GM12878 (cell line): ENCODE data around the gene MARVELD1. TPM values are rescaled to one million over a fixed set of nuclear protein-coding genes. Genes with fewer than 3 reads are reported as not detected.

Source experiments
- ATAC-seq: fragments of 200-7000 bp; cut with Tn5 transposase; 3 replicates; pipeline ENCODE4 v1.9.1; 2020; ENCODE audit warnings: mild to moderate bottlenecking, moderate library complexity
- BruUV-seq: library from RNA; stranded (reverse); fragments of 400-500 nt; replicated peaks from 2 replicates; lab custom pipeline; 2021; lab: Mats Ljungman, UMichigan
- CTCF ChIA-PET: fragments of 300-600 bp; sonication (Branson Sonifier 250); formaldehyde crosslinking; extraction: SDS; loops from one replicate; lab custom pipeline; 2021; ENCODE audit warnings: inconsistent platforms; lab: Yijun Ruan, JAX
- POLR2A ChIA-PET: fragments of 350-600 bp; formaldehyde crosslinking; extraction: SDS; loops from one replicate; lab custom pipeline; 2021; ENCODE audit warnings: inconsistent platforms; lab: Charles Lee
- RAD21 ChIA-PET: fragments of 300-600 bp; sonication (Branson Sonifier 250); formaldehyde crosslinking; loops from one replicate; lab custom pipeline; 2023; ENCODE audit warnings: antibody characterized with exemption; ENCODE audit not compliant: unreplicated experiment; lab: Charles Lee
- SMC1A ChIA-PET: fragments of 300-600 bp; sonication (Branson Sonifier 250); formaldehyde crosslinking; loops from one replicate; lab custom pipeline; 2023; ENCODE audit not compliant: unreplicated experiment, uncharacterized antibody; lab: Charles Lee
- DNase-seq: peaks from one replicate; pipeline ENCODE4 v3.0.0-alpha.2; 2011; ENCODE audit warnings: low read depth, low spot score
- FAIRE-seq: peaks from 3 replicates; lab custom pipeline; 2011; peaks lifted over from hg19 to GRCh38; lab: Jason Lieb, UNC
- H2AFZ ChIP-seq: 2 replicates; pipeline ENCODE4 v1.6.0; 2011; ENCODE audit warnings: low read depth, low read length, control low read depth; ENCODE audit not compliant: control insufficient read depth
- H3K27ac ChIP-seq: 2 replicates; pipeline ENCODE4 v1.5.1; 2011; ENCODE audit warnings: control low read depth; ENCODE audit not compliant: control insufficient read depth, insufficient read depth
- H3K27me3 ChIP-seq, 2 experiments: replicated peaks in 1 of 2; 2 replicates each; pipeline versions ENCODE4 v1.6.0 to v1.6.1; 2011; ENCODE audit warnings: low read length in 1 of 2; ENCODE audit not compliant: control insufficient read depth in 2 of 2, insufficient read depth in 2 of 2
- H3K36me3 ChIP-seq, 2 experiments: 2 replicates each; pipeline ENCODE4 v1.5.1; 2011; ENCODE audit warnings: low read length in 1 of 2; ENCODE audit not compliant: control insufficient read depth in 2 of 2, insufficient read depth in 2 of 2
- H3K4me1 ChIP-seq: 2 replicates; pipeline ENCODE4 v1.6.1; 2011; ENCODE audit warnings: mild to moderate bottlenecking, low read length, moderate library complexity, mixed read lengths; ENCODE audit not compliant: control insufficient read depth, insufficient read depth
- H3K4me2 ChIP-seq: 2 replicates; pipeline ENCODE4 v1.6.0; 2011; ENCODE audit warnings: control low read depth; ENCODE audit not compliant: control insufficient read depth, insufficient read depth
- H3K4me3 ChIP-seq: fragments of 200-600 bp; sonication (generic); 2 replicates; pipeline ENCODE4 v1.5.1; 2016
- H3K79me2 ChIP-seq: 2 replicates; pipeline ENCODE4 v1.6.0; 2011; ENCODE audit warnings: low read length; ENCODE audit not compliant: control insufficient read depth, insufficient read depth
- H3K9ac ChIP-seq: 2 replicates; pipeline ENCODE4 v1.8.0; 2011; ENCODE audit warnings: low read length, control low read depth, mixed read lengths; ENCODE audit not compliant: control insufficient read depth, insufficient read depth
- H3K9me3 ChIP-seq: replicated peaks from 3 replicates; pipeline ENCODE4 v1.5.1; 2011; ENCODE audit warnings: mild to moderate bottlenecking, low read length; ENCODE audit not compliant: control insufficient read depth, insufficient read depth
- H4K20me1 ChIP-seq: 2 replicates; pipeline ENCODE4 v1.6.0; 2011; ENCODE audit not compliant: control insufficient read depth, insufficient read depth
- CHD2 ChIP-seq: IDR thresholded peaks from 2 replicates; pipeline ENCODE4 v1.6.1; 2011; ENCODE audit warnings: low read depth, low read length, improper control_type of control experiment, borderline replicate concordance
- DPF2 ChIP-seq: fragments of 450-650 bp; IDR thresholded peaks from 2 replicates; pipeline ENCODE4 v1.6.1; 2017; ENCODE audit warnings: mild to moderate bottlenecking
- JUND ChIP-seq: IDR thresholded peaks from 2 replicates; pipeline ENCODE4 v1.6.1; 2012; ENCODE audit warnings: low read depth, mild to moderate bottlenecking, low read length, improper control_type of control experiment, moderate library complexity
- KLF5 ChIP-seq: fragments of 450-650 bp; IDR thresholded peaks from 2 replicates; pipeline ENCODE4 v1.6.1; 2014; ENCODE audit warnings: mild to moderate bottlenecking; ENCODE audit not compliant: partially characterized antibody
- MEF2B ChIP-seq: fragments of 450-650 bp; IDR thresholded peaks from 2 replicates; pipeline ENCODE4 v1.6.1; 2018; ENCODE audit warnings: mild to moderate bottlenecking, moderate library complexity; ENCODE audit not compliant: partially characterized antibody, poor library complexity, severe bottlenecking
- MTA3 ChIP-seq: IDR thresholded peaks from 2 replicates; pipeline ENCODE4 v1.6.1; 2012; ENCODE audit warnings: low read length, inconsistent platforms, borderline replicate concordance
- POU2F2 ChIP-seq: IDR thresholded peaks from 3 replicates; pipeline ENCODE4 v1.6.1; 2011; ENCODE audit warnings: low read depth, mild to moderate bottlenecking, low read length, borderline replicate concordance
- RAD21 ChIP-seq: IDR thresholded peaks from 2 replicates; pipeline ENCODE4 v1.6.1; 2011; ENCODE audit warnings: mild to moderate bottlenecking, low read depth, low read length, moderate library complexity; ENCODE audit not compliant: insufficient read depth
- SUZ12 ChIP-seq: fragments of 200-600 bp; sonication (generic); IDR thresholded peaks from one replicate; pipeline ENCODE4 v1.6.1; 2018; ENCODE audit warnings: antibody characterized with exemption, mild to moderate bottlenecking; ENCODE audit not compliant: unreplicated experiment
- ZNF217 ChIP-seq: fragments of 450-650 bp; IDR thresholded peaks from 2 replicates; pipeline ENCODE4 v1.6.1; 2017; ENCODE audit warnings: antibody characterized with exemption, mild to moderate bottlenecking
- ZNF622 ChIP-seq: fragments of 450-650 bp; IDR thresholded peaks from 2 replicates; pipeline ENCODE4 v1.6.1; 2017; ENCODE audit warnings: mild to moderate bottlenecking, inconsistent platforms
- WGBS: methylation state at CpG from one replicate; pipeline ENCODE4 v1.1.6; 2016; ENCODE audit warnings: low lambda C conversion rate; ENCODE audit not compliant: insufficient replicate concordance, insufficient coverage; ENCODE audit errors: missing lambda C conversion rate; 5-methylcytosine and 5-hydroxymethylcytosine counted together
- in situ Hi-C: fragments of 300-500 bp; cut with MboI; formaldehyde crosslinking; loops from 9 replicates; pipeline ENCODE4 v1.14.3; 2018; ENCODE audit warnings: mixed read lengths
- intact Hi-C: fragments of 100-400 bp; cut with micrococcal nuclease; formaldehyde crosslinking; loops from one replicate; pipeline ENCODE4 v1.14.2; 2022; ENCODE audit not compliant: unreplicated experiment
- polyA plus RNA-seq, 11 experiments: library from polyadenylated mRNA; depleted of rRNA in 4 of 11; unstranded in 6 of 11; stranded (reverse) in 5 of 11; fragments of >200 nt; fragmentation: Nextera tagmentation in 4 of 11; fragmentation: Illumina TruSeq in 1 of 11; extraction: Ambion mirVana in 4 of 11; extraction: Trizol in 1 of 11; gene quantifications; 1 replicate in 1 of 11; 2 replicates in 10 of 11; pipeline versions ENCODE4 v1.2.1 to v1.2.3, GENCODE V29; 2011 to 2016; ENCODE audit warnings: inconsistent platforms in 2 of 11, missing spikeins in 2 of 11, low read depth in 1 of 11
- total RNA-seq, 4 experiments: library from RNA; depleted of rRNA in 3 of 4; stranded (reverse); fragments of >200 nt in 3 of 4; fragmentation: Illumina TruSeq in 1 of 4; extraction: Trizol in 1 of 4; gene quantifications; 2 replicates each; pipeline versions ENCODE4 v1.2.1 to v1.2.3, GENCODE V29; 2013 to 2021
- TF ChIP-seq, protein P1 (sequence below): fragments of 450-650 bp; IDR thresholded peaks from 2 replicates; pipeline ENCODE4 v1.6.1; 2017; ENCODE audit warnings: borderline replicate concordance
- TF ChIP-seq, protein P2 (sequence below): IDR thresholded peaks from 2 replicates; pipeline ENCODE4 v1.6.1; 2012; ENCODE audit warnings: low read depth, low read length, improper control_type of control experiment
- TF ChIP-seq, protein P3 (sequence below): fragments of 450-650 bp; IDR thresholded peaks from 2 replicates; pipeline ENCODE4 v1.6.1; 2017; ENCODE audit warnings: antibody characterized with exemption, mild to moderate bottlenecking, moderate library complexity

The MARVELD1 gene
- total and polyA plus RNA-seq, 10 of the 15 experiments (the other 5 are each of a cell fraction or from before 2014, with no cell fraction given), result 0.54 to 8.4 (median 3.2) TPM

DNA sequence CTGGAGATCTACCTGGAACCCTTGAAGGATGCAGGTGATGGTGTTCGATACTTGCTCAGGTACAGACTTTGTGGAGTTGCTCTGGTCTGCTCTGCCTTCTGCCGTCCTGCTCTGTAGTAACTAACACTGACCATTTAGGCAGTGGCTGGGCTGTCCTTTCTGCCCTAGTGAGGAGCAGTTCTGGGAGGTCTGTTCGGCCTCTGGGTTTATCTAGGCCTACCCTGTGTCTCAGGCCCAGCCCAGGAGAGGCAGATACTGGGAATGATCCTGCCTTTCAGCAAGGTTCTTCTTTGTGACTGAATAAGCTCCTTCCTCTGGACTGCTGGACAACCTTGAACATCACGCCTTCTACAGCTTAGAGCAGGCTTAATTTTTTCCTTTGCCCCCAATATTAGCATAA, 25.1 kb downstream of the MARVELD1 start (continued):
- TF ChIP-seq MTA3 (no peak), RAD21 (no peak), ZNF622 (no peak), ZNF217 (no peak), SUZ12 (no peak), DPF2 (no peak), KLF5 (no peak), CHD2 (no peak)
- TF ChIP-seq, protein P1, sequence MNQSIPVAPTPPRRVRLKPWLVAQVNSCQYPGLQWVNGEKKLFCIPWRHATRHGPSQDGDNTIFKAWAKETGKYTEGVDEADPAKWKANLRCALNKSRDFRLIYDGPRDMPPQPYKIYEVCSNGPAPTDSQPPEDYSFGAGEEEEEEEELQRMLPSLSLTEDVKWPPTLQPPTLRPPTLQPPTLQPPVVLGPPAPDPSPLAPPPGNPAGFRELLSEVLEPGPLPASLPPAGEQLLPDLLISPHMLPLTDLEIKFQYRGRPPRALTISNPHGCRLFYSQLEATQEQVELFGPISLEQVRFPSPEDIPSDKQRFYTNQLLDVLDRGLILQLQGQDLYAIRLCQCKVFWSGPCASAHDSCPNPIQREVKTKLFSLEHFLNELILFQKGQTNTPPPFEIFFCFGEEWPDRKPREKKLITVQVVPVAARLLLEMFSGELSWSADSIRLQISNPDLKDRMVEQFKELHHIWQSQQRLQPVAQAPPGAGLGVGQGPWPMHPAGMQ, result no peak
- TF ChIP-seq, protein P2, sequence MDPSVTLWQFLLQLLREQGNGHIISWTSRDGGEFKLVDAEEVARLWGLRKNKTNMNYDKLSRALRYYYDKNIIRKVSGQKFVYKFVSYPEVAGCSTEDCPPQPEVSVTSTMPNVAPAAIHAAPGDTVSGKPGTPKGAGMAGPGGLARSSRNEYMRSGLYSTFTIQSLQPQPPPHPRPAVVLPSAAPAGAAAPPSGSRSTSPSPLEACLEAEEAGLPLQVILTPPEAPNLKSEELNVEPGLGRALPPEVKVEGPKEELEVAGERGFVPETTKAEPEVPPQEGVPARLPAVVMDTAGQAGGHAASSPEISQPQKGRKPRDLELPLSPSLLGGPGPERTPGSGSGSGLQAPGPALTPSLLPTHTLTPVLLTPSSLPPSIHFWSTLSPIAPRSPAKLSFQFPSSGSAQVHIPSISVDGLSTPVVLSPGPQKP, result no peak

DNA sequence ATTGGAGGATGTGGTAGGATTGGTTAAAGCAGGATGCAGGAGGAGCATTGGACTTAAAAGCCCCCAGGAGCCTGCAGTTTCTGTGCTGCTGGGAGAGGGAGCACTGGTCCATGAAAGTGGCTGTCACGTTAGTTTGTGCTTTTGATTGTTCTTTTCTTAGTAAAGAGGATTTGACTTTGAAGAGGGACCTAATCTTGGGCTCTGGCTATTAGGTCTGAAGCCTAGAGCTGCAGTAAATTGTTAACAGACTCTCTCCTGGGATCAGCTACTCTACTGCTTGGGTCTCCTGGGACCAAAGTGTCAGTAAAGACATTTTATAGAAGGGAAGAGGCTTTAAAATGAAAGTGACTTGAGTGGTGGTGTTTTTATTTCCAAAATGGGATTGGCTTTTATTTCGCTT, 27.1 kb downstream of the MARVELD1 start:
- no peak for ATAC-seq
- Histone ChIP-seq H3K9ac (no peak overlapping the region), H3K4me3 (peak overlapping the region; percentile 45; the same call in 1 of the 2 replicates), H2AFZ (no peak overlapping the region), H3K36me3 (peaks cover 1 to 11% of the 10 kb centered on the region in 2 experiments), H3K9me3 (no peaks in the 10 kb centered on the region; the same call in 2 of the 3 replicates), H3K27ac (no peak overlapping the region), H3K4me1 (peaks cover 10% of the 10 kb centered on the region), H4K20me1 (no peaks in the 10 kb centered on the region), H3K27me3 (no peaks in the 10 kb centered on the region), H3K79me2 (peaks cover 40% of the 10 kb centered on the region), H3K4me2 (peak overlapping the region; percentile 30; the same call in 1 of the 2 replicates)
- TF ChIP-seq JUND (no peak), MEF2B (peak; percentile 69), POU2F2 (no peak)
- TF ChIP-seq, protein P3, sequence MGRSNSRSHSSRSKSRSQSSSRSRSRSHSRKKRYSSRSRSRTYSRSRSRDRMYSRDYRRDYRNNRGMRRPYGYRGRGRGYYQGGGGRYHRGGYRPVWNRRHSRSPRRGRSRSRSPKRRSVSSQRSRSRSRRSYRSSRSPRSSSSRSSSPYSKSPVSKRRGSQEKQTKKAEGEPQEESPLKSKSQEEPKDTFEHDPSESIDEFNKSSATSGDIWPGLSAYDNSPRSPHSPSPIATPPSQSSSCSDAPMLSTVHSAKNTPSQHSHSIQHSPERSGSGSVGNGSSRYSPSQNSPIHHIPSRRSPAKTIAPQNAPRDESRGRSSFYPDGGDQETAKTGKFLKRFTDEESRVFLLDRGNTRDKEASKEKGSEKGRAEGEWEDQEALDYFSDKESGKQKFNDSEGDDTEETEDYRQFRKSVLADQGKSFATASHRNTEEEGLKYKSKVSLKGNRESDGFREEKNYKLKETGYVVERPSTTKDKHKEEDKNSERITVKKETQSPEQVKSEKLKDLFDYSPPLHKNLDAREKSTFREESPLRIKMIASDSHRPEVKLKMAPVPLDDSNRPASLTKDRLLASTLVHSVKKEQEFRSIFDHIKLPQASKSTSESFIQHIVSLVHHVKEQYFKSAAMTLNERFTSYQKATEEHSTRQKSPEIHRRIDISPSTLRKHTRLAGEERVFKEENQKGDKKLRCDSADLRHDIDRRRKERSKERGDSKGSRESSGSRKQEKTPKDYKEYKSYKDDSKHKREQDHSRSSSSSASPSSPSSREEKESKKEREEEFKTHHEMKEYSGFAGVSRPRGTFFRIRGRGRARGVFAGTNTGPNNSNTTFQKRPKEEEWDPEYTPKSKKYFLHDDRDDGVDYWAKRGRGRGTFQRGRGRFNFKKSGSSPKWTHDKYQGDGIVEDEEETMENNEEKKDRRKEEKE, result no peak
- ChIA-PET SMC1A (interaction anchor here (1.0 kb wide), 2 partner anchors 27 to 54 kb away, joined by 3 to 4 read pairs; partner anchors contain the start of gene AVPI1), RAD21 (no interaction called here), CTCF (interaction anchor here (0.6 to 1.5 kb wide), 3 partner anchors 31 to 187 kb away, joined by 3 to 5 read pairs (median 3); no protein-coding TSS in a partner anchor), POLR2A (no interaction called here)
- no TSS peak for BruUV-seq
- FAIRE-seq, result no peak
- in situ Hi-C loops (no loop called here), intact Hi-C loops (no loop called here)
- DNase-seq, result no peak
- 55% methylated on average over 2 of the region's 2 CpGs for WGBS
